Rectal smooth muscle tissue (tissue), 1 donor: ENCODE data around the gene STK17B.

Source experiments
- H3K27ac ChIP-seq: one replicate; pipeline ENCODE4 v1.7.0; 2013; ENCODE audit warnings: low read depth, low read length, inconsistent platforms
- H3K27me3 ChIP-seq: one replicate; pipeline ENCODE4 v1.7.0; 2013; ENCODE audit warnings: low read length; ENCODE audit not compliant: control insufficient read depth, insufficient read depth
- H3K36me3 ChIP-seq: one replicate; pipeline ENCODE4 v1.7.0; 2013; ENCODE audit warnings: low read length; ENCODE audit not compliant: control insufficient read depth, insufficient read depth
- H3K4me1 ChIP-seq: one replicate; pipeline ENCODE4 v1.7.0; 2013; ENCODE audit warnings: low read length; ENCODE audit not compliant: control insufficient read depth, insufficient read depth
- H3K4me3 ChIP-seq: one replicate; pipeline ENCODE4 v1.7.0; 2013; ENCODE audit warnings: low read length
- H3K9ac ChIP-seq: one replicate; pipeline ENCODE4 v1.7.0; 2013; ENCODE audit warnings: low read length

STK17B gene

DNA sequence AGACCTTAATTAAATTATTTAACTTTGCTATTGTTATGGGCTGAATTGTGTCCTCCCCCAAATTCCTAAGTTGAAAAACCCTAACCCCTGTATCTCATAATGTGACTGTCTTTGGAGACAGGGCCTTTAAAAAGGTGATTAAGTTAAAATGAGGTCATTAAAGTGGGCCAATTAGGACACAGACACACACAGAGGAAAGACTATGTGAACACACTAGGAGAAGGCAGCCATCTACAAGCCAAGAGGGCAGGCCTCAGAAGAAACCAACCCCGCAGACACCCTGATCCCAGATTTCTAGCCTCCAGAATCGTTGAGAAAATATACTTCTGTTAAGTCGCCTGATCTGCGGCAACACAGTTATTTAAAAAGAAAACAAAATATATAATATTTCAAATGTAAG is 6.4 kb downstream of the STK17B start:
- H3K27me3 ChIP-seq = no peaks in the 10 kb centered on the region
- peaks cover under 1% of the 10 kb centered on the region for H3K4me1 ChIP-seq
- H3K27ac ChIP-seq = no peak overlapping the region
- no peak overlapping the region for H3K9ac ChIP-seq
- H3K36me3 ChIP-seq = no peaks in the 10 kb centered on the region
- no peak overlapping the region for H3K4me3 ChIP-seq

DNA sequence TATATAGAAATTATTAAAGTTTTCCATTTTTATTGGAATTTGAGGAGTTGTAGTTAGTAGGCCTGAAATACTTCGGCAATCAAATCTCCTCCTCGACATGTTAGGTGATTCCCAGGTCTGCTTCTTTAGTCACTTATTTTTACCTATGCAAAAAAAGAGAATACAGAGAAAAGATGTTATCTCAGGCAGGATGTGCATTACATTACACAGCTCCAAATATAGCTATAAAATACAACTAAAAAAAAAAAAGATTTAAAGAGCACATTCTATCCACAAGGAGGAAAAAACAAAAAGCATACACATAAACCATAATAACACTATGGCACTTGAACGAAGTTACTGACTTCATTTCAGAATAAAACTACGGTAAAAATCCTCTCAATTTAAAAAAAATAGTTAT is 8.1 kb downstream of the STK17B start:
- Histone ChIP-seq H3K4me3 (no peak overlapping the region), H3K27me3 (no peaks in the 10 kb centered on the region), H3K9ac (no peak overlapping the region), H3K4me1 (no peaks in the 10 kb centered on the region), H3K27ac (no peak overlapping the region), H3K36me3 (no peaks in the 10 kb centered on the region)

DNA sequence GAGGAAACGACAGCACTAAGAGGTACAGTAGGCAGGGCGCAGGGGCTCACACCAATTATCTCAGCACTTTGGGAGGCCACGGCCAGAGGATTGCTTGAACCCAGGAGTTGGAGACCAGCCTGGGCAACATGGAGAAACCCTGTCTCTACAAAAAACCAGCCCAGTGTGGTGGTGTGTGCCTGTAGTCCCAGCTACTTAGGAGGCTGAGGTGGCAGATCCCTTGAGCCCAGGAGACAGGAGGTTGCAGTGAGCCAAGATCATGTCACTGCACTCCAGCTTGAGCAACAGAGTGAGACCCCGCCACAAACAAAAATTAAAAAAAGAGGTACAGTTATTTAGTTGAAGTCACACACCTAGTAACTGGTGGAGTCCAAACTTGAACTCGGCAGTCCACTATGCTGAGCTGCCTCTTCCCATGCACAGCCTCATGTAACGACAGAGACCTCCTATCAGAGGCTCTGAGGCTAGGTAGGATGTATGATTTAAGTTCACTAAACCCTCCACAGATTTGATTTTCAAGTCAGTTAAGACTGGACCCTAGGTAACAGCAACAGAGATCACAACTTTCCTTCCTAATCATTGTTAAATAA is 8.7 kb downstream of the STK17B start:
- H3K4me1 ChIP-seq = no peaks in the 10 kb centered on the region
- no peak overlapping the region for H3K4me3 ChIP-seq
- H3K36me3 ChIP-seq = no peaks in the 10 kb centered on the region
- no peak overlapping the region for H3K9ac ChIP-seq
- H3K27ac ChIP-seq = no peak overlapping the region
- no peaks in the 10 kb centered on the region for H3K27me3 ChIP-seq

DNA sequence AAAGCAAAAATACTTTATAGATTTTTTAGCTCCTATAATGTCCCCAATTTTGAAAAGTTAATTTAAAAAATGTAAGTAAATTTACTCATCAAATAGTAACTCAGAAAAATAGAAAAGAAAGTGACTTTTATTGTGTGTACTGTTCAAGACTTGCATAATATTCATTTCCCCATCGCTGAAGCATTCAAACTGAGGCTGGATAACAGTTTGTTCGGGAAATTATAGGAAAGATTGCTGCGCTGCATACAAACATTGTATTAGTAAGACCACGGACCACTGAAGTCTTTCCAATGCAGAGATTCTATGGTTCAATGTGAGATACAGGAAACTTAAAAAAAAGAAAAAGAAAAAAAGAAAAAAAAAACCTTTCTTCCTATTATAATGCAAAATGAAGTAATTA is 10.4 kb downstream of the STK17B start:
- Histone ChIP-seq H3K27ac (no peak overlapping the region), H3K4me3 (no peak overlapping the region), H3K27me3 (no peaks in the 10 kb centered on the region), H3K36me3 (no peaks in the 10 kb centered on the region), H3K9ac (no peak overlapping the region), H3K4me1 (no peaks in the 10 kb centered on the region)

DNA sequence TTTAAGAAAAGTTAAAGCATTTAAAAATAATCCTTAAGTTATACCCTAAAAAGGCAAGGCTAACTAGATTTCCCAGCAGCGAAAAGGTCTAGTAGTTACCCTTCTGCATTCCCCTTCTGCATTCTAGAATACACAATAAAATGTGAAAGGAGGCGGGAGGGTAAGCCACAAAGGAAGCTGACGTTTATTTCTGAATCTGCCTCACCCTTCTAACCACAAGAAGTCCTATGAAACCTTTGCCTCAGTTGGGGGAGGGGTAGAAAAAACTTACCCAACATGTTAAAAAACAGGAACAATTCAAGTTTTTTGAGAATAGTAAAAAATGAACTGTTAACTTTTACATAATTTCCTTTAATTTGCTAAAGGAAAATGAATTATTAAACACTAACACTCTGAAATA is 11.3 kb downstream of the STK17B start:
- Histone ChIP-seq H3K27ac (no peak overlapping the region), H3K27me3 (no peaks in the 10 kb centered on the region), H3K4me3 (no peak overlapping the region), H3K9ac (no peak overlapping the region), H3K36me3 (no peaks in the 10 kb centered on the region), H3K4me1 (no peaks in the 10 kb centered on the region)

DNA sequence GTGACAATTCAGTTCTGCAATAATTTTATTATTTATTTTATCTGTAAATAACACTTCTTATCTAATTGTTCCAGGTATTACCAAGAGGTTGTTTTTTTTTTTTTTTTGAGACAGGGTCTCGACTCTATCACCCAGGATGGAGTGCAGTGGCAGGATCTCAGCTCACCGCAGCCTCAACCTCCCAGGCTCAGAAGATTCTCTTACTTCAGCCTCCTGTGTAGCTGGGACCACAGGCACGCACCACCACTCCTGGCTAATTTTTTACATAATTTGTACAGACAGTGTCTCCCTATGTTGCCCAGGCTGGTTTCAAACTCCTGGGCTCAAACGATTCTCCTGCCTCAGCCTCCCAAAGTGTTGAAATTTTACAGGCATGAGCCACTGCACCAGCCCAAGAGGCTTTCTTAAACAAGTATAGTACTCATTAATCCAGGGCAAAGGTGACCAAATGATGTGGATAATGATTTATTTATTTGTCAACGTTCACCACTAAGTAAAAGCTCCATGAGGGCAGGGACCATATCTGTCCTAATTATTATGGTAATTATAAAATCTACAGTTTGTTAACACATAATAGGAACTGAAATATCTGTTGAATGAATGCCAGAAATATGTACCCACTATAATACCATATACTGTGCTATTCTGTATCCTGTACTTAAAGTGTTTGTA is 12.0 kb downstream of the STK17B start:
- Histone ChIP-seq H3K27me3 (no peaks in the 10 kb centered on the region), H3K36me3 (no peaks in the 10 kb centered on the region), H3K4me1 (no peaks in the 10 kb centered on the region), H3K4me3 (no peak overlapping the region), H3K9ac (no peak overlapping the region), H3K27ac (no peak overlapping the region)

DNA sequence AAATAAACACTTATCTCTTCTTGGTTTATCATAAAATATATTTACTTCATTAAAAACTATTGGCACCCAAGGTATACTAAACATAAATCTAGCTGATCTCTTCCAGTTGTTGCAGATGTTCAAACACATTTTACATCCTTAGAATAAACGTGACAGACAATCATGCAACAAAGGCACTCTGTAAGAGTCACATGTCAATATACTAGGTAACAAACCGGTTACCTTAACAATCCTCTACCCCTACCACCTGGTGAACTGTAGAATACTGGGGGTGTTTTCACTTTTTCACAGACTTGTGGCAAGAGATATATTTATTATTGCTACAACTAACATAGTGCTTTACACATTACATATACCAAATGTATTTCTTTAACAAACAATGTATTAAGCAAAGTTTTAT is 15.8 kb downstream of the STK17B start:
- Histone ChIP-seq H3K27me3 (no peaks in the 10 kb centered on the region), H3K4me3 (no peak overlapping the region), H3K9ac (no peak overlapping the region), H3K27ac (no peak overlapping the region), H3K4me1 (no peaks in the 10 kb centered on the region), H3K36me3 (no peaks in the 10 kb centered on the region)

DNA sequence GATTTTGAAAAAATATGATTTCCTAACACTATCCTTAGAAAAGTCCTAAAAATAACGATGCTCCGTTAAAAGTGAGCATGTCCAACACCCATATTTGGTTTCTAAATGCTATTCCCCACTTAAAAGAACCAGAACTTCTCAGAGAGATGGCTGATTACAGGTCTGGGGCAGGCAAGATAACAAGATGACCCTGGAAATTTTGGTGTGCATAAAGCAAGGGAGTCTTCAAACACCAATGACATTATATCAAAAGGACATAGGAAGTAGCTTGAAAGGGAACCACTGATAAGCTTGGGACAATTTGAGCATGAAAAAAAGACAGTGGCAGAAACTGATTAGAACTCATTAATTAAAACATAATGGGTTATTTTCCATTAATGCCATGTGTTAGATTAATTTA is 17.9 kb downstream of the STK17B start:
- no peaks in the 10 kb centered on the region for H3K27me3 ChIP-seq
- no peak overlapping the region for H3K4me3 ChIP-seq
- H3K27ac ChIP-seq = no peak overlapping the region
- H3K4me1 ChIP-seq = no peaks in the 10 kb centered on the region
- H3K9ac ChIP-seq = no peak overlapping the region
- no peaks in the 10 kb centered on the region for H3K36me3 ChIP-seq

DNA sequence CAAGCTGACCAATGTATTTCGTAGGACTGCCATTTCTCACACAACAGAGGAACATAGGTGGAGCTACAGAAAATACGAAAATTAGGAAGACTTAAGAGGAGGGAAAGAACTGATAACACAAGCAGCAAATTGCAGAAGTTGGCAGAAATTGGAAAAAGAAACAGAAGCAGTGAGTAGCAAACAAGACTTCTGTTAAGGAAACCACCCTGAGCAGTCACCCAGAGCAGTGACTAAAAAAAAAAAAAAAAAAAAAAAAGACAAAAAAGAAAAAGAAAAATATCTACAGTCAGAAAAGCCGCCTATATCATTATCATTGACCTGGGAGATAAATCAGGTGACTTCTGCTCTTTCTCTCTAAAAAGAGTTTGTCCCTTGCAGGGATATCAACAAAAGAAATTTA is 21.4 kb downstream of the STK17B start:
- H3K9ac ChIP-seq = no peak overlapping the region
- H3K27ac ChIP-seq = no peak overlapping the region
- H3K4me3 ChIP-seq = no peak overlapping the region
- H3K36me3 ChIP-seq = no peaks in the 10 kb centered on the region
- no peaks in the 10 kb centered on the region for H3K27me3 ChIP-seq
- no peaks in the 10 kb centered on the region for H3K4me1 ChIP-seq

DNA sequence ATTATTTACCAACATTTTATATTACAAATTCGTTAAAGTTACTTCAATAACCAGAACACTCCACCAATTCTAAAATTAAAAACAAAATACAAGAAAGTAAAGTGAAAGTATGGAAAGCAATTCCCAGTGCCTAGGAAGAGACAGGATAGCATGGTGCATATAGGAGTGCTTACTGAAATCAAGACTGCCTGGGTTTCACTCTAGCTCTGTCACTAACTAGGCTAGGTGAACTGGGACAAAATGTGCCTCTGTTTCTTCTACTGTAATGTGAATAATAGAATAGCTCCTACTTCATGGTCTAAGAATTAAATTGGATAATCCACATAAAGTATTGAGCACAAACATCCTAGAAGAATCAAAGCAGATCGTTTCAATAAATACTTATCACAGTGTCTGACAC is 22.6 kb downstream of the STK17B start:
- no peak overlapping the region for H3K4me3 ChIP-seq
- no peak overlapping the region for H3K27ac ChIP-seq
- no peak overlapping the region for H3K9ac ChIP-seq
- H3K4me1 ChIP-seq = no peaks in the 10 kb centered on the region
- H3K27me3 ChIP-seq = no peaks in the 10 kb centered on the region
- no peaks in the 10 kb centered on the region for H3K36me3 ChIP-seq

DNA sequence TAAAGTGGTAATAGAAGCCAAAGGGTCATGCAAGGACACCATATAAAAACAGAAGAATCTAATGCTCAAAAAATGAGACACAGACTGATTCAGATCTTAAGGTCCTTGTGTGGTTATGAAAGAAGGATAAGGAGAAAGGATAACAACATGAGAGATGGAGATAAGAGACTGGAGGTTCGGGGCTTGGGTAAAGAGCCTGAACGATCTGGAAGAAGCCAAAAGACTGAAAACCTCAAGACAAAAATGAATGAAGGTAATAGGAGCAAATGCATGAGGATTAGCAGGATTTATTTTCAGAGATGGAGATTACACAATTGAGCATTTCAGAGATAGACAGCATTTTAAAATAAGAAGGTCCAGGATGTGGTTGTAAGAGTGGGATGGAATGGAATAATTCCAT is 26.1 kb downstream of the STK17B start:
- H3K9ac ChIP-seq = no peak overlapping the region
- H3K4me3 ChIP-seq = no peak overlapping the region
- no peaks in the 10 kb centered on the region for H3K4me1 ChIP-seq
- no peak overlapping the region for H3K27ac ChIP-seq
- H3K27me3 ChIP-seq = no peaks in the 10 kb centered on the region
- H3K36me3 ChIP-seq = peaks cover under 1% of the 10 kb centered on the region

DNA sequence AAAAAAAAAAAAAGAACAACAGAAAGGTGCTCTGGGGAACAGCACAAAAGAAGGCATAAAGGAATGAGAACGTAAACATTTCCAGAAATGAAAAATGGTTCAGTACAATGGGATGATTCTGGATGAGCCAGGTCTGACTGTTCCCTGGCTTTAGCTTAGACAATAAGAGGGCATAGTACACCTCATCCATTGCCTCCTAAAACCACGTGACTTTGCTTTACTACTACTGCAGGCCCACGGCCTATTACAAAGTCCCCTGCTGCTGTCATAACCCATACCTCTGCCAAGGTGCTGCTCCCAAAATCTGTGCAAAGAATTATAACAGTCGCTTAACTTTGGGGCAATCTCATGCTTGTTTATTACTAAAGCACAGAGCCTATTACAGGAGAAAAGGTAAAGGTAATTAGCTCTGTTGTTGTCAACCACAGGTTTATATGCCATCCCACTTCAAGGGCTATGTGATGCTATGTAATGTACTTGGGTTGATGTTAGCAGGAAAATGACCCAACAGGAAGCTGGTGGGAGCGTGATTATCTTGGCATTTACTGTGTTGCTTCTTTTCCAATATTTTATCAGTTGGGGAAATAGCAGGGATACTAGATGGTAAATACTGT is 26.8 kb downstream of the STK17B start:
- Histone ChIP-seq H3K27ac (no peak overlapping the region), H3K4me3 (no peak overlapping the region), H3K4me1 (no peaks in the 10 kb centered on the region), H3K36me3 (peaks cover 2% of the 10 kb centered on the region), H3K27me3 (no peaks in the 10 kb centered on the region), H3K9ac (no peak overlapping the region)

DNA sequence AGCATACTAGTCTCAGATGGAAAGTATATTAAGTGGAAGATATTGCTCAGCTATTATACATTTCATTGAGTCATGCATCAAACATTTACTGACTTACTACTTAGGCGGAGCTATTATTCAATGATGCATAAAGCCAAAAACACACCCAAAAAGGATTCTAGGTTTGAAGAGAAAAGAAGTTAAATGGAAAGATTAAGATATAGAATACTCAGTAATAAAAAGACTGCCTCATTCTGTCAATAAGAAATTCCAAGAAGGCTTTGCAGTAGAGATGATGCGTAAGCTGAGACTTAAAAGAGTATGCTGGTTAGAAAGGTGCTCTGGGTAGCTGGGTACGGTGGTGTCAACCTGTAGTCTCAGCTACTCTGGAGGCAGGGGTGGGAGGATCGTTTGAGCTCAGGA is 27.6 kb downstream of the STK17B start:
- H3K27me3 ChIP-seq = no peaks in the 10 kb centered on the region
- H3K4me1 ChIP-seq = no peaks in the 10 kb centered on the region
- H3K9ac ChIP-seq = no peak overlapping the region
- peaks cover 2% of the 10 kb centered on the region for H3K36me3 ChIP-seq
- no peak overlapping the region for H3K27ac ChIP-seq
- no peak overlapping the region for H3K4me3 ChIP-seq
